Adrenal gland (tissue), 5 donors: ENCODE results near the gene UVRAG.

Source experiments
- CTCF ChIP-seq, 6 experiments: fragments of 450-650 bp in 4 of 6; fragments of 200-600 bp in 2 of 6; sonication (generic) in 1 of 6; IDR thresholded peaks; 1 replicate in 5 of 6; 2 replicates in 1 of 6; pipeline versions ENCODE4 v1.5.1 to v1.8.0; 2016 to 2021; ENCODE audit warnings: antibody characterized with exemption in 6 of 6, mild to moderate bottlenecking in 2 of 6, moderate library complexity in 1 of 6
- POLR2A ChIP-seq, 2 donors: fragments of 450-650 bp; IDR thresholded peaks; one replicate each; pipeline ENCODE4 v1.6.1; 2017; ENCODE audit warnings: antibody characterized with exemption in 2 of 2, mild to moderate bottlenecking in 2 of 2, moderate library complexity in 1 of 2
- donor health status: DM: no; HTN: no; CAD: no.

GRCh38 chr11:76161261-76161961 is 346.4 kb downstream of the UVRAG start:
- TF ChIP-seq CTCF (IDR thresholded peaks at IDR 0.05) (no peak), POLR2A (IDR thresholded peaks at IDR 0.05) (no peak)
